OCI-LY1 (cell line): ENCODE results near the gene GRHL1.

Source experiments
- EZH2 ChIP-seq: fragments of 200-600 bp; sonication (generic), shearing (Covaris generic); IDR thresholded peaks from 2 replicates; pipeline ENCODE4 v1.8.0; 2017; ENCODE audit warnings: borderline replicate concordance, mixed run types, mild to moderate bottlenecking, antibody characterized with exemption, low read length, moderate library complexity, mixed read lengths
- TF ChIP-seq, protein P1 (sequence below): fragments of 200-600 bp; sonication (generic), shearing (Covaris generic); IDR thresholded peaks from 2 replicates; pipeline ENCODE4 v1.5.1; 2017; ENCODE audit warnings: mild to moderate bottlenecking, antibody characterized with exemption, low read length, moderate library complexity, mixed read lengths

DNA sequence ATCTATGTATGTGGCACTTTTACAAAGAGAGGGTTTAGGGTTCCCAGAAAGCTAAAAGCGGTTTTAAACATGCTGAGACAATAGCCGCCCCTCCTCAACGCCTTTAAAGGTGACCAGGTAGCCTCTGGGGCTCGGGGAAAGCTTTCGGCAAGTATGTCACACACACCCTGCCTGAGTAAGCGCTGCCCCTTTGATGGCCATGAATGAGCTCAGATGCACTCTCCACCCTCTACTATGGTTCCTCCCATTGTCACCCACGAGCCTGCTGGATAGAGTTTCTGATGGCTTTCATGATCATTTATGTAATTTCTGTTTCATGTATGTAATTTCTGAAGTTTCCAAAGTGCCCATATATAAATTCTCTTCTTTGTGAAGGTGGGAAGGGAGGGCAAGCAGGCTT is 44.1 kb upstream of the GRHL1 start:
- TF ChIP-seq, protein P1, sequence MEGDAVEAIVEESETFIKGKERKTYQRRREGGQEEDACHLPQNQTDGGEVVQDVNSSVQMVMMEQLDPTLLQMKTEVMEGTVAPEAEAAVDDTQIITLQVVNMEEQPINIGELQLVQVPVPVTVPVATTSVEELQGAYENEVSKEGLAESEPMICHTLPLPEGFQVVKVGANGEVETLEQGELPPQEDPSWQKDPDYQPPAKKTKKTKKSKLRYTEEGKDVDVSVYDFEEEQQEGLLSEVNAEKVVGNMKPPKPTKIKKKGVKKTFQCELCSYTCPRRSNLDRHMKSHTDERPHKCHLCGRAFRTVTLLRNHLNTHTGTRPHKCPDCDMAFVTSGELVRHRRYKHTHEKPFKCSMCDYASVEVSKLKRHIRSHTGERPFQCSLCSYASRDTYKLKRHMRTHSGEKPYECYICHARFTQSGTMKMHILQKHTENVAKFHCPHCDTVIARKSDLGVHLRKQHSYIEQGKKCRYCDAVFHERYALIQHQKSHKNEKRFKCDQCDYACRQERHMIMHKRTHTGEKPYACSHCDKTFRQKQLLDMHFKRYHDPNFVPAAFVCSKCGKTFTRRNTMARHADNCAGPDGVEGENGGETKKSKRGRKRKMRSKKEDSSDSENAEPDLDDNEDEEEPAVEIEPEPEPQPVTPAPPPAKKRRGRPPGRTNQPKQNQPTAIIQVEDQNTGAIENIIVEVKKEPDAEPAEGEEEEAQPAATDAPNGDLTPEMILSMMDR, result no peak
- TF ChIP-seq EZH2, result no peak
